ENCODE data around the gene CRADD. TPM values are rescaled to one million over a fixed set of nuclear protein-coding genes. Genes with fewer than 3 reads are reported as not detected.

CRADD gene
- total and polyA plus RNA-seq, 2 experiments from 2014 or later: 18.6 to 21.5 TPM

GRCh38 chr12:93823616-93824391 lies 146.6 kb downstream of the CRADD start:
- Histone ChIP-seq H3K9me3 (ENCODE audit: low read depth) (no peaks in the 10 kb centered on the region), H3K27me3 (replicated peaks; ENCODE audit: insufficient read depth) (no peaks in the 10 kb centered on the region), H3K4me2 (ENCODE audit: unreplicated experiment) (peak overlapping the region; percentile 66), H2AFZ (peak overlapping the region; percentile 70), H4K20me1 (ENCODE audit: insufficient read depth) (no peaks in the 10 kb centered on the region), H3K9me2 (ENCODE audit: insufficient read depth) (no peaks in the 10 kb centered on the region), H3K4me3 (peak overlapping the region; percentile 23; the same call in 1 of the 2 replicates), H3K36me3 (ENCODE audit: low read depth) (no peaks in the 10 kb centered on the region), H3K4me1 (ENCODE audit: insufficient read depth) (peaks cover 54% of the 10 kb centered on the region), H3K27ac (peak overlapping the region; percentile 62), H3K79me2 (ENCODE audit: insufficient read depth) (no peaks in the 10 kb centered on the region), H3K9ac (peak overlapping the region; percentile 31), H3F3A (ENCODE audit: insufficient read depth) (peaks cover 67% of the 10 kb centered on the region)
- 19 to 25% methylated on average over 8 of the region's 8 CpGs for WGBS, 2 experiments (ENCODE audit: low coverage in 1 of 2, low lambda C conversion rate in 2 of 2, missing lambda C conversion rate in 2 of 2)
- DNase-seq: peak; percentile 43
- in situ Hi-C loops (cut with MboI): no loop called here
- no peak for TF ChIP-seq EZH2phosphoT487 (IDR thresholded peaks at IDR 0.05; ENCODE audit: insufficient read depth, low read depth)
- TF ChIP-seq EZH2 (IDR thresholded peaks at IDR 0.05; ENCODE audit: insufficient read depth, poor library complexity, severe bottlenecking): no peak

- DNase-seq: peak; percentile 64
- peak overlapping the region; percentile 62 for H3K27ac ChIP-seq
These were observed 147.6 kb downstream of the CRADD start for GRCh38 chr12:93824514-93825500.

GRCh38 chr12:93825501-93825888 lies 148.3 kb downstream of the CRADD start:
- Histone ChIP-seq H3K27me3 (replicated peaks; ENCODE audit: insufficient read depth) (no peaks in the 10 kb centered on the region), H2AFZ (peak overlapping the region; percentile 70), H3K4me2 (ENCODE audit: unreplicated experiment) (peak overlapping the region; percentile 66), H4K20me1 (ENCODE audit: insufficient read depth) (no peaks in the 10 kb centered on the region), H3F3A (ENCODE audit: insufficient read depth) (peaks cover 53% of the 10 kb centered on the region), H3K9me3 (ENCODE audit: low read depth) (no peaks in the 10 kb centered on the region), H3K9ac (peak overlapping the region; percentile 31), H3K4me1 (ENCODE audit: insufficient read depth) (peaks cover 43% of the 10 kb centered on the region), H3K27ac (peak overlapping the region; percentile 62), H3K9me2 (ENCODE audit: insufficient read depth) (no peaks in the 10 kb centered on the region), H3K79me2 (ENCODE audit: insufficient read depth) (no peaks in the 10 kb centered on the region), H3K36me3 (ENCODE audit: low read depth) (no peaks in the 10 kb centered on the region), H3K4me3 (peak overlapping the region; percentile 23)
- TF ChIP-seq EZH2phosphoT487 (IDR thresholded peaks at IDR 0.05; ENCODE audit: insufficient read depth, low read depth) (no peak), EZH2 (IDR thresholded peaks at IDR 0.05; ENCODE audit: insufficient read depth, poor library complexity, severe bottlenecking) (no peak)
- 32 to 34% methylated on average over 3 of the region's 3 CpGs for WGBS, 2 experiments (ENCODE audit: low coverage in 1 of 2, low lambda C conversion rate in 2 of 2, missing lambda C conversion rate in 2 of 2)
- in situ Hi-C loops (cut with MboI): no loop called here
- DNase-seq: peak; percentile 52

More at GRCh38 chr12:93824514-93825500, 147.6 kb downstream of the CRADD start:
- peak overlapping the region; percentile 66 for H3K4me2 ChIP-seq (ENCODE audit: unreplicated experiment)
- peak overlapping the region; percentile 23 for H3K4me3 ChIP-seq
- H3K9ac ChIP-seq: peak overlapping the region; percentile 31
- H3K79me2 ChIP-seq (ENCODE audit: insufficient read depth): no peaks in the 10 kb centered on the region
- no peaks in the 10 kb centered on the region for H4K20me1 ChIP-seq (ENCODE audit: insufficient read depth)
- H3K27me3 ChIP-seq (replicated peaks; ENCODE audit: insufficient read depth): no peaks in the 10 kb centered on the region
- peak overlapping the region; percentile 70 for H2AFZ ChIP-seq
- TF ChIP-seq EZH2 (IDR thresholded peaks at IDR 0.05; ENCODE audit: insufficient read depth, poor library complexity, severe bottlenecking) (no peak), EZH2phosphoT487 (IDR thresholded peaks at IDR 0.05; ENCODE audit: insufficient read depth, low read depth) (no peak)
- 51 to 52% methylated on average over 11 of the region's 11 CpGs for WGBS, 2 experiments (ENCODE audit: low coverage in 1 of 2, low lambda C conversion rate in 2 of 2, missing lambda C conversion rate in 2 of 2)
- peaks cover 44% of the 10 kb centered on the region for H3K4me1 ChIP-seq (ENCODE audit: insufficient read depth)
- in situ Hi-C loops (cut with MboI): no loop called here
- no peaks in the 10 kb centered on the region for H3K9me3 ChIP-seq (ENCODE audit: low read depth)
- peaks cover 57% of the 10 kb centered on the region for H3F3A ChIP-seq (ENCODE audit: insufficient read depth)
- H3K36me3 ChIP-seq (ENCODE audit: low read depth): no peaks in the 10 kb centered on the region
- no peaks in the 10 kb centered on the region for H3K9me2 ChIP-seq (ENCODE audit: insufficient read depth)

GRCh38 chr12:93825931-93826555 lies 148.9 kb downstream of the CRADD start:
- Histone ChIP-seq H2AFZ (peak overlapping the region; percentile 70), H3K27me3 (replicated peaks; ENCODE audit: insufficient read depth) (no peaks in the 10 kb centered on the region), H3K4me2 (ENCODE audit: unreplicated experiment) (peak overlapping the region; percentile 66), H3K27ac (peak overlapping the region; percentile 62), H3K9me2 (ENCODE audit: insufficient read depth) (no peaks in the 10 kb centered on the region), H3F3A (ENCODE audit: insufficient read depth) (peaks cover 47% of the 10 kb centered on the region), H3K79me2 (ENCODE audit: insufficient read depth) (no peaks in the 10 kb centered on the region), H3K9me3 (ENCODE audit: low read depth) (no peaks in the 10 kb centered on the region), H3K4me3 (peak overlapping the region; percentile 23), H3K4me1 (ENCODE audit: insufficient read depth) (peaks cover 43% of the 10 kb centered on the region), H3K9ac (peak overlapping the region; percentile 31; the same call in 1 of the 2 replicates), H4K20me1 (ENCODE audit: insufficient read depth) (no peaks in the 10 kb centered on the region), H3K36me3 (ENCODE audit: low read depth) (no peaks in the 10 kb centered on the region)
- whole genome bisulfite sequencing, 2 experiments (ENCODE audit: low coverage in 1 of 2, low lambda C conversion rate in 2 of 2, missing lambda C conversion rate in 2 of 2): 9 to 12% methylated on average over 6 of the region's 6 CpGs
- TF ChIP-seq EZH2phosphoT487 (IDR thresholded peaks at IDR 0.05; ENCODE audit: insufficient read depth, low read depth) (no peak), EZH2 (IDR thresholded peaks at IDR 0.05; ENCODE audit: insufficient read depth, poor library complexity, severe bottlenecking) (no peak)
- in situ Hi-C loops (cut with MboI): no loop called here
- peak; percentile 32 for DNase-seq

All from GM23248 (cell line).